OCI-LY7 (cell line): Measurements from ENCODE around the gene TEPSIN. TPM values are rescaled to one million over a fixed set of nuclear protein-coding genes. Genes with fewer than 3 reads are reported as not detected.

Experiments
- BruUV-seq: library from RNA; stranded (reverse); fragments of 400-500 nt; replicated peaks from 2 replicates; lab custom pipeline; 2021; lab: Mats Ljungman, UMichigan
- CTCF ChIA-PET: fragments of 300-600 bp; sonication (Branson Sonifier 250); formaldehyde crosslinking; loops from one replicate; lab custom pipeline; 2022; ENCODE audit warnings: antibody characterized with exemption; ENCODE audit not compliant: unreplicated experiment; lab: Charles Lee
- POLR2A ChIA-PET: fragments of 300-600 bp; sonication (Branson Sonifier 250); formaldehyde crosslinking; loops from one replicate; lab custom pipeline; 2022; ENCODE audit warnings: antibody characterized with exemption; lab: Charles Lee
- DNase-seq: peaks from one replicate; pipeline ENCODE4 v3.0.0-alpha.2; 2015; ENCODE audit warnings: low spot score
- H2AFZ ChIP-seq: fragments of 200-600 bp; sonication (generic), shearing (Covaris generic); 2 replicates; pipeline ENCODE4 v1.6.1; 2014; ENCODE audit warnings: mild to moderate bottlenecking, antibody characterized with exemption, low read length, moderate library complexity
- H3K27ac ChIP-seq: fragments of 200-600 bp; sonication (generic); 2 replicates; pipeline ENCODE4 v1.5.1; 2014; ENCODE audit warnings: mixed run types, low read depth, mild to moderate bottlenecking, moderate library complexity, low read length, inconsistent platforms; ENCODE audit not compliant: poor library complexity, severe bottlenecking
- H3K36me3 ChIP-seq: fragments of 200-600 bp; sonication (generic); 2 replicates; pipeline ENCODE4 v1.6.1; 2014; ENCODE audit warnings: mild to moderate bottlenecking, antibody characterized with exemption, low read length, moderate library complexity, mixed read lengths; ENCODE audit not compliant: insufficient read depth
- H3K4me1 ChIP-seq: fragments of 200-600 bp; sonication (generic); 2 replicates; pipeline ENCODE4 v1.5.1; 2014; ENCODE audit warnings: mild to moderate bottlenecking, low read length; ENCODE audit not compliant: insufficient read depth, poor library complexity, severe bottlenecking
- H3K4me2 ChIP-seq: fragments of 200-600 bp; sonication (generic); 2 replicates; pipeline ENCODE4 v1.6.1; 2014; ENCODE audit warnings: mild to moderate bottlenecking, low read length
- H3K4me3 ChIP-seq: fragments of 200-600 bp; sonication (generic); 2 replicates; pipeline ENCODE4 v1.5.1; 2014; ENCODE audit warnings: mild to moderate bottlenecking, low read depth, low read length; ENCODE audit not compliant: poor library complexity, severe bottlenecking
- H3K79me2 ChIP-seq: fragments of 200-600 bp; sonication (generic); 2 replicates; pipeline ENCODE4 v1.6.1; 2016; ENCODE audit warnings: low read depth, mild to moderate bottlenecking, low read length, moderate library complexity, mixed read lengths; ENCODE audit not compliant: insufficient read depth
- H3K9me2 ChIP-seq: fragments of 200-600 bp; sonication (generic); 2 replicates; pipeline ENCODE4 v1.6.1; 2016; ENCODE audit warnings: mild to moderate bottlenecking, low read length, mixed read lengths; ENCODE audit not compliant: insufficient read depth
- H3K9me3 ChIP-seq: fragments of 200-600 bp; sonication (generic); 2 replicates; pipeline ENCODE4 v1.6.1; 2014; ENCODE audit warnings: mild to moderate bottlenecking, mixed run types, low read length, mixed read lengths
- H4K20me1 ChIP-seq: fragments of 200-600 bp; sonication (generic); 2 replicates; pipeline ENCODE4 v1.6.1; 2014; ENCODE audit warnings: mild to moderate bottlenecking, antibody characterized with exemption, low read length, moderate library complexity, mixed read lengths; ENCODE audit not compliant: insufficient read depth
- EZH2phosphoT487 ChIP-seq: fragments of 200-600 bp; sonication (generic); IDR thresholded peaks from 2 replicates; pipeline ENCODE4 v1.6.1; 2018; ENCODE audit warnings: low read depth, borderline replicate concordance, mild to moderate bottlenecking, mixed run types, antibody characterized with exemption, low read length, moderate library complexity, mixed read lengths
- intact Hi-C: fragments of 100-400 bp; cut with micrococcal nuclease; formaldehyde crosslinking; loops from one replicate; pipeline ENCODE4 v1.10.0; 2022; ENCODE audit not compliant: unreplicated experiment
- total RNA-seq, 2 experiments: library from RNA; depleted of rRNA in 1 of 2; stranded (reverse); fragments of >200 nt in 1 of 2; shearing (Covaris generic) in 1 of 2; gene quantifications; 2 replicates each; pipeline ENCODE4 v1.2.3, GENCODE V29; 2014 to 2022
- TF ChIP-seq, protein P1 (sequence below): fragments of 200-600 bp; sonication (generic); conservative IDR thresholded peaks from 2 replicates; pipeline ENCODE4 v1.5.1; 2014; ENCODE audit warnings: mild to moderate bottlenecking, antibody characterized with exemption, low read length, moderate library complexity, mixed read lengths

TEPSIN gene
- total RNA-seq, 2 experiments from 2014 or later = 46.4 to 75.3 TPM

DNA sequence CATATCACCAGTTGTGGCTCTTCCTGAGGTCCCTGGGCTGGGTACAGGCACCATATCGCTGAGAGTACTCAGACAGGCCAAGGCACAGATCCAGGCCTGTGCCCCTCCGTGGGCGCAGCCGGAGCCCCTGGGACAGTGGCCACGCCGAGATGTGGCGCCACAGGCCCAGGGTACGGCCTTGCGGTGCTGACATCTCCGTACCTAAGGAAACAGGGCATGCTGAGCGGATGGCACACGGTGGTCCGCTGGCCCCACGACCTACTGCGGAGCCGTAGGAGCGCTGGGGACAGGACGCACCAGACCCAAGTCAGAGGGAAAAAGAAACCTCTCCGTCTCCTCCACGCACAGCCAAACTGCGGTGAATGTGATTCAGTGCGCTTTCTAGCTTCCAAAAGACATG is 26.7 kb upstream of the TEPSIN start:
- ChIA-PET POLR2A (no interaction called here), CTCF (no interaction called here)
- Histone ChIP-seq H3K79me2 (no peaks in the 10 kb centered on the region), H4K20me1 (no peaks in the 10 kb centered on the region), H3K4me1 (no peaks in the 10 kb centered on the region), H3K4me2 (no peak overlapping the region), H3K9me2 (no peaks in the 10 kb centered on the region), H3K36me3 (peaks cover 37% of the 10 kb centered on the region), H3K9me3 (no peaks in the 10 kb centered on the region), H3K4me3 (no peak overlapping the region), H3K27ac (no peak overlapping the region), H2AFZ (no peak overlapping the region)
- no peak for DNase-seq
- BruUV-seq = no TSS peak
- intact Hi-C loops = no loop called here
- no peak for TF ChIP-seq EZH2phosphoT487
- TF ChIP-seq, protein P1, sequence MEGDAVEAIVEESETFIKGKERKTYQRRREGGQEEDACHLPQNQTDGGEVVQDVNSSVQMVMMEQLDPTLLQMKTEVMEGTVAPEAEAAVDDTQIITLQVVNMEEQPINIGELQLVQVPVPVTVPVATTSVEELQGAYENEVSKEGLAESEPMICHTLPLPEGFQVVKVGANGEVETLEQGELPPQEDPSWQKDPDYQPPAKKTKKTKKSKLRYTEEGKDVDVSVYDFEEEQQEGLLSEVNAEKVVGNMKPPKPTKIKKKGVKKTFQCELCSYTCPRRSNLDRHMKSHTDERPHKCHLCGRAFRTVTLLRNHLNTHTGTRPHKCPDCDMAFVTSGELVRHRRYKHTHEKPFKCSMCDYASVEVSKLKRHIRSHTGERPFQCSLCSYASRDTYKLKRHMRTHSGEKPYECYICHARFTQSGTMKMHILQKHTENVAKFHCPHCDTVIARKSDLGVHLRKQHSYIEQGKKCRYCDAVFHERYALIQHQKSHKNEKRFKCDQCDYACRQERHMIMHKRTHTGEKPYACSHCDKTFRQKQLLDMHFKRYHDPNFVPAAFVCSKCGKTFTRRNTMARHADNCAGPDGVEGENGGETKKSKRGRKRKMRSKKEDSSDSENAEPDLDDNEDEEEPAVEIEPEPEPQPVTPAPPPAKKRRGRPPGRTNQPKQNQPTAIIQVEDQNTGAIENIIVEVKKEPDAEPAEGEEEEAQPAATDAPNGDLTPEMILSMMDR = no peak

DNA sequence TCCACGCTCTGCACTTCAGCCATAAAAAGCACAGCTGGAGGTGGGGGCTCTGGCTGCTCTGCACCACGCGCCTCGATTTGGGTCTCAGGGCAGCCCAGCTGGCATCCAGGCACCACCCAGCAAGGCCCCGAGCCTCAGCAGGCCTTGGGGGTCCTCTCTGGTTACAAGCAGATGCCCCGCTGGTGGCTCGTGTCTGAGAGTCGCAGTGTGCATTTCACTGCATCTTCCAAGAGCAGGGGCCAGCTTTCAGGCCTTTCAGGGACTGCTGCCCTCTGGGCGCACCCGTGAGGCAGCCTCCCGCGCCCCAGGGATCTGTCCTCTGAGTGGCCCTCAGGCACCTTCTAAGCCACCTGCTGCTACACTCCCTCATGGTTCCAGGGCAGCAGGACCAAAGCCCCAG is 25.8 kb upstream of the TEPSIN start:
- Histone ChIP-seq H2AFZ (no peak overlapping the region), H3K9me2 (no peaks in the 10 kb centered on the region), H3K4me2 (no peak overlapping the region), H3K4me1 (no peaks in the 10 kb centered on the region), H3K36me3 (peaks cover 36% of the 10 kb centered on the region), H3K79me2 (no peaks in the 10 kb centered on the region), H3K27ac (no peak overlapping the region), H3K9me3 (no peaks in the 10 kb centered on the region), H3K4me3 (no peak overlapping the region), H4K20me1 (no peaks in the 10 kb centered on the region)
- no TSS peak for BruUV-seq
- TF ChIP-seq, protein P1 = no peak
- DNase-seq = no peak
- CTCF ChIA-PET = no interaction called here
- POLR2A ChIA-PET = no interaction called here
- intact Hi-C loops = no loop called here

- Histone ChIP-seq H3K9me3 (no peaks in the 10 kb centered on the region), H3K4me2 (no peak overlapping the region), H2AFZ (no peak overlapping the region), H3K4me1 (no peaks in the 10 kb centered on the region), H3K9me2 (no peaks in the 10 kb centered on the region), H3K36me3 (peaks cover 38% of the 10 kb centered on the region), H4K20me1 (no peaks in the 10 kb centered on the region), H3K79me2 (no peaks in the 10 kb centered on the region), H3K4me3 (no peak overlapping the region), H3K27ac (no peak overlapping the region)
- ChIA-PET POLR2A (no interaction called here), CTCF (no interaction called here)
- intact Hi-C loops = no loop called here
- BruUV-seq = no TSS peak
- no peak for DNase-seq
- no peak for TF ChIP-seq EZH2phosphoT487
- TF ChIP-seq, protein P1 = no peak
Observed at GRCh38 chr17:81263371-81264181, 24.7 kb upstream of the TEPSIN start.
